Fibroblast of lung (primary cell): Measurements from ENCODE around the gene ACOXL.

Source experiments
- CTCF ChIP-seq, 2 donors: IDR thresholded peaks in 1 of 2; conservative IDR thresholded peaks in 1 of 2; 1 replicate in 1 of 2; 2 replicates in 1 of 2; pipeline ENCODE4 v1.5.1; 2011 to 2012; ENCODE audit warnings: low read length in 2 of 2, control low read depth in 1 of 2, inconsistent platforms in 1 of 2, low read depth in 1 of 2, mild to moderate bottlenecking in 1 of 2
- EZH2 ChIP-seq: IDR thresholded peaks from 2 replicates; pipeline ENCODE4 v1.5.1; 2012; ENCODE audit warnings: low read length, control low read depth, mild to moderate bottlenecking; ENCODE audit errors: missing control alignments

GRCh38 chr2:110794951-110795350, 62.6 kb downstream of the ACOXL start:
- no peak for TF ChIP-seq CTCF (conservative IDR thresholded peaks at IDR 0.05 in 1 of 2, IDR thresholded peaks at IDR 0.05 in 1 of 2; ENCODE audit: low read depth in 1 of 2, low read length in 2 of 2)
- TF ChIP-seq EZH2: no peak
